Cerebellar nuclear complex (tissue), 1 donor: Measurements from ENCODE around the gene AAMP.

Experiments
- DNase-seq, 2 experiments: peaks; one replicate each; lab custom pipeline; 2025; lab: John Stamatoyannopoulos, UW

AAMP gene

GRCh38 chr2:218293715-218294429, 23.9 kb upstream of the AAMP start:
- no peak for DNase-seq

GRCh38 chr2:218292048-218293014, 22.4 kb upstream of the AAMP start, which contains the start of gene TMBIM1:
TMBIM1 (minus strand) TSS chr2:218292503; CDS start chr2:218282141, 10,362 bp downstream.
- no peak for DNase-seq

GRCh38 chr2:218291318-218292047, 21.5 kb upstream of the AAMP start:
- no peak for DNase-seq

GRCh38 chr2:218290316-218291261, 20.7 kb upstream of the AAMP start:
- no peak for DNase-seq

- DNase-seq: no peak
Measured at GRCh38 chr2:218289639-218290315, 19.8 kb upstream of the AAMP start.

GRCh38 chr2:218286570-218287459, 16.9 kb upstream of the AAMP start:
- peak; percentile 78 to 84 for DNase-seq

GRCh38 chr2:218285604-218286003, 15.7 kb upstream of the AAMP start:
- no peak for DNase-seq

GRCh38 chr2:218284106-218284811, 14.3 kb upstream of the AAMP start:
- DNase-seq: no peak

GRCh38 chr2:218282173-218282991, 12.4 kb upstream of the AAMP start:
- peak; percentile 9 to 35 for DNase-seq

GRCh38 chr2:218281449-218281848, 11.5 kb upstream of the AAMP start:
- DNase-seq: no peak

- no peak for DNase-seq
Measured at GRCh38 chr2:218280260-218280870, 10.4 kb upstream of the AAMP start.

- no peak for DNase-seq
Measured at GRCh38 chr2:218278531-218279360, 8.8 kb upstream of the AAMP start.

GRCh38 chr2:218277921-218278320, 8.0 kb upstream of the AAMP start:
- no peak for DNase-seq

- DNase-seq: no peak
Measured at GRCh38 chr2:218276986-218277755, 7.2 kb upstream of the AAMP start.

GRCh38 chr2:218275371-218276072, 5.6 kb upstream of the AAMP start:
- no peak for DNase-seq
